CD4-positive, alpha-beta T cell treated with Interleukin-15 for 1 hour (primary cell): ENCODE data around the gene WEE1.

Experiments
- DNase-seq: peaks from one replicate; pipeline ENCODE4 v3.0.0-alpha.2; 2020

Gene WEE1

GRCh38 chr11:9625728-9626127, 52.3 kb downstream of the WEE1 start:
- no peak for DNase-seq

DNA sequence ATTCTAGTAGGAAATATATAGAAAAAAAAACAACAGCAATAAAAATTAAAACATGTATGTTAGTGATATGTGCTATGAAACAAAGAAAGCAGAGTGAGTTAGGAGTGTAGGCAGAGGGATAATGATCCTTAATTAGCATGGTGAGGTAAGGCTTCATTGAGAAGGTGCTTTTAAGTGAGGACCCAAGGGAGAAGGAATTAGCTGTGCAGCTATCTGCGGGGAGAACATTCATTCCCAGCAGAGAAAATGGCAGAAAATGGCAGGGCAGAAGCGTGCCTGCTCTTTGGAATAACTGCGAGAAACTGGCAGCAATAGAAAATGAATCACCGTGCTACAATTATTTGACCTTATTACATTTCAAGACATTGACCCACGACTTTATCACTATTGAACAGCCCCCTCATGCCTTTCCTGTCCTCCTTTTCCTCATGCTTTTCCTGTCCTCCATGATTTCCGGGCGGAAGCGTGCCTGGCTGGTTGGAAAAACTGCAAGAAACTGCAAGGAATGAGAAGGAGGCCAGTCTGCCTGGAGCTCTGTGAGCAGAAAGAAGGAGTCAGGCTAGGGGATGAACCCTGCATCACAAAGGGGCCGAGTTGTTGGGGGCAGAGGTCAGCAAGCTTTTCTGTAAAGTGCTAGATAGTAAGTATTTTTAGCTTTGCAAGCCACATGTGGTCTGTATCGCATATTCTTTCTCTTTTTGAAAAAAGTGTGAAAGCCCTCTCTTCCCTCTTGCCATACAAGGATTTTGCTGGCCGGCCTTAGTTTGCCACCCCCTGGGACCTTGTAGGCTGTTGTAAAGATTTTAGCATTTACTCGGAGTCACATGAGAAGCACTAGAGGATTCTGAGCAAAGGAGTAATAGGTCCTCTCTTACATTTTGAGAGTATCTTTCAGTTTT, 53.3 kb downstream of the WEE1 start:
- DNase-seq = no peak

DNA sequence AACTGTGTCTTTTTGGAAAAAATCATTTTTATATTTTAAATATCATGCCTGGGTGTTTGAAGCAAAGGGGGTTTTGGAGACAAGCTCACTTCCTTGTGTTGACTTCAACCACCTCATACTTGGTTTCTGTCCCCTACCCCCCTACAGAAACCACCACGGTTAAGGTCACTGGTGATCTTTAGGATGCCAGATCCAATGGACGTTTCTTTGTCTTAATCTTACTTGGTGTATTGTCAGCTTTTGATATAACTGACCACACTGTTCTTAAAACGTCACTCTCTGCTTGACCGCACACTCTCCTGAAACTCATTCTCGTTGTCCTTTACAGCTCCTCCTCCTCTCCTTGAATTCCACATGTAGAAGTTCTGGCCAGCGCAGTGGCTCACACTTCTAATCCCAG, 55.6 kb downstream of the WEE1 start:
- DNase-seq = no peak

DNA sequence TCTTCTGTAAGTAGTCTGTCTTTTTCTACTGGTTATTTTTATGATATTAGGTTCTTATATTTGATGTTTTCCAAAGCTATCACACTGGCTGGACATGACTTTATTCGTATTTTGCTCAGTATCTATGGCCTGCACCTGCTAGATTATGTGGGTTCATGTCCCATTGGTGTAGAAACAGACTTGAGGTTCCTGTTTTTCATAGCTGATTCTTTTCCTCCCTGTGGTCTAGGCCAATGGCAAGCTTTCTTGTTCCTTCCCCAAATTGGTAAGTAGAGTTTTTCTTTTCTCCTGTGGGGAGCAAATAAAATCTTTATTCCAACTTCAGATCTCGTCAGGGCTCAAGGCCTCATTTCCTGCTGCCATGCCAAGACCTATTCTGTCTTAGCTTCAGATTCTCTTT, 60.2 kb downstream of the WEE1 start:
- no peak for DNase-seq

GRCh38 chr11:9636691-9637090, 63.2 kb downstream of the WEE1 start:
- no peak for DNase-seq

- no peak for DNase-seq
Observed at GRCh38 chr11:9639099-9639498, 65.6 kb downstream of the WEE1 start.
